Daoy (cell line): ENCODE measurements around the gene ETFBKMT. TPM values are rescaled to one million over a fixed set of nuclear protein-coding genes. Genes with fewer than 3 reads are reported as not detected.
A peak's percentile ranks its signal among the peaks of the same experiment; 100 is the strongest.
"Not testable (repeated sequence)": the region's sequence is repeated elsewhere in the genome, so short reads cannot be mapped to it uniquely, and the experiment has no call there.

Experiments
- DNase-seq: peaks from one replicate; pipeline ENCODE4 v3.0.0-alpha.2; 2015; ENCODE audit warnings: low read depth
- total RNA-seq: library from RNA; depleted of rRNA; stranded (reverse); fragments of >200 nt; shearing (Covaris generic); gene quantifications from 2 replicates; pipeline ENCODE4 v1.2.3, GENCODE V29; 2014

Gene ETFBKMT
- total RNA-seq, 1 experiment from 2014 or later, result 1.4 TPM

DNA sequence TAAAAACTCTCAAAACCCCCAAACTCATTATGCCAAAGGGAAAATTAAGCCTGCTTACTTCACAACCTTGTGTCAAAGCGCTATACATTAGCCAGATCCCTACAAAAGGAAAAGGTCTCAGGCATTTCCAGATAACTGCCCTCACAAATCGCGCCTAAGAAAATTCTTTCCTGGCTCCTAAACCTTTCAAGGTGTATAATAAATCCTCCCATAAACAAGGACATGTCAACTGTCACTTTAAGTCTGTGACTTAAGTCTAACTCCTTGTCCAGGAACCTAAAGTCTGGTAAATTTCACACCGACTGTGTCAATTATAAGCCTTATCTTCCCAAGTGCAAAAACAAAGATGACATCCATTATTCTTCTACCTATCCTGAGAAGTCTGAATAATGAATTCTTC is 4.3 kb upstream of the ETFBKMT start:
- no peak for DNase-seq

DNA sequence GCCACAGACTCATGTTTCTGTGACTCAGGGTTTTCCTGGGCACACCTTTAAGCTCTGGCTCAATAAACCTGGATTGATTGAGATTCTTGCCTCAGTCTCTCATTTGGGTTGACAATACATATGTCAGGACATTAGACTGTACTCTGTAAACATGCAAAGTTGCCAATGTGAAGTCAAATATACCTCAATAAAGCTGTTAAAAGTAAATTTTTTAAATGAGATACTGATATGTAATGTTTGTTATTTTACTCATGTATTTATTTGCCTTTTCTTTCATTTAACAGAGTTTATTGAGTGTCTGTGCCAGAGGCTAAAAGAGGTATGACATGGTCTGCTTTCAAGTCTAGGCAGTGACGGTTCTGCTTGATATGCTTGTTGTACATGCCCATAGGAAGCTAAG is 3.7 kb upstream of the ETFBKMT start:
- DNase-seq, result no peak

DNA sequence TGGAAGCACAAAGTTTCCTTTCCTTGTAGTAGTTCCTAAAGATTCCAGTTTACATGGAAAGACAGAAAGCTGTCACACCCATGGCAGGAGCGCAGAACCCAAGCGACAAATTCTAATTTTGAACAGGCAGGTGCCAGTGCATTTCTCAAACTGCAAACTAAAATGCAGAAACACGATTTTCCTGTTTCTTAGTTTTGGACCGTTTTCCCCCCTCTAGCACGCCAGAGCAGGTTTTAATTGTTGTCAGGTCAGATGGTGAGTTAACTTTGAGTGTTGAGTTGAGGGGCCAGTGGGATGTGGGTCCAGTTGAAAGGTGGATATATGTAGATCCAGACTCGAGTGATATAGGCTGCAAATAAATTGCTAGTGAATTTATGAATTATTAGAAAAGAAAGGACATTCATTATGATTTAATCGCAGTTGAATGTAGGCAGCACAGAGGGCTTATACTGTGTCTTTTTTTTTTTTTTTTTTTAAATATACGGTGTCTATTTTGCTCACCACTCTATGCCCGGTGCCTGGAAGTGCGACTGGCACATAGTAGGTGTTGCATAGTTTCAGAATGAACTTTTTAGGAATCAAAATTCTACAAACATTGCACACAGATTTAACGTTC is 909 bp upstream of the ETFBKMT start:
- no peak for DNase-seq

DNA sequence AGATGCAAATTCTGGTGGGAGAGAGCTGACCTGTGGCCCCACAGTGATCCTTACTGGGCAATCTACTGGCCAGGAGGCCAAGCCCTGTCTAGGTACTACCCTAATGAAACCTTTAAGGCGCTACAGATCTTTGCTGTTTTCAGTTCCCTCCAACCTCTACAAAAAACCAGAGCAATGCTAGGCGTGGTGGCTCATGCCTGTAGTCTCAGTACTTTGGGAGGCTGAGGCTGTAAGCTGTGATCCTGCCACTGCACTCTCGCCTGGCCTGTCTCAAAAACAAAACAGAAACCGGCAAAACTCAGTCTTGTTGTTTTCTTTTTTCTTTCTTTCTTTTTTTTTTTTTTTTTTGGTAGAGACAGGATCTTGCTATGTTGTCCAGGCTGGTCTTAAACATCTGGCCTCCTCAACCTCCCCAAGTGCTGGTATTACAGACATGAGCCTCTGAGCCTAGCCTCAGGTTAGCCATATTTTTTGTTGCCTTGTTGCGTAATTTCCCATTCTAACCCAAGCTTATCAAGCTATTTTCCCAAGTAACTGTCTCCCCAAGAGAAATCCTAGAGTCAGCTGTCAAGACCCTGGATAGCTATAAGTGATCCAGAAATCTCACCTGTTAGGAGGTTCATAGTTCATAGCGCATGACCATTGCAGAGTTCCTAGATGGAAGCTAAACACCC is 2.8 kb downstream of the ETFBKMT start:
- no peak for DNase-seq

DNA sequence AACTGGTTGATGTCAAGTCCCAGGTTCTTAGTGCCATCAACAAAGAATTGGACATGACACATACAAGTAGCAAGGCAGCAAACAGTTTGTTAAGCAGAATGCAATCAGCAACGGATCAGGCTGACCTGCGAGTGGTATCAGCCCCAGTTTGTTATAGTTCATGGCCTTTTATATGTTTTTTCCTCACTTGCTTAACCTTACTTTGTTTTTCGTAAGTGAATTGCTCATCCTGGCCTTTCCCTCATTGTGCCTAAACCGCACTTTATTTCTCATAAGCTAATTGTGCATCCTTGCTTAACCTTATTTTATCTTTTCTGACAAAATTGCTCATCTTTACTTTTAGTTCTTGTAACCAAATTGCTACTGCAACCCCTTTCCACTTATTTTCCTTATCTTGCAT is 4.1 kb downstream of the ETFBKMT start:
- DNase-seq, result no peak

DNA sequence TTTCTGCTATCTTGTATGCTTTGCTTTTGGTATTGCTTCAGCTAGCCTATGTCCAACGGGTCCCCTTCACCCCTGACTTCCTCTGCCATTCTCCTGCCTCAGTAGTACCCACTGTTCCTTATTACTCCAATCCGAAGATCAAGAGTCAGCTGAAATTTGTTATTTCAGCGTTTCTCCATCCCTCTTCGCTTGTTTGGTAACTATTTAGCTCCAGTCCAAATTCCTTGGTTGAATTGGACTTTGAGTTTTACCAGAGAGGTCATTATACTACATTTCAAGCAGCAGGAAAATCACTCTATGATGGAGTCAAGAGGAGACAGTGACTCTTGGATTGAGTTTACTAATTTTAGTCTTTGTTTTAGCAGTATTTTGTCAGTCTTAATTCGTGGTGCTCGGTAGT is 4.5 kb downstream of the ETFBKMT start:
- DNase-seq, result no peak

DNA sequence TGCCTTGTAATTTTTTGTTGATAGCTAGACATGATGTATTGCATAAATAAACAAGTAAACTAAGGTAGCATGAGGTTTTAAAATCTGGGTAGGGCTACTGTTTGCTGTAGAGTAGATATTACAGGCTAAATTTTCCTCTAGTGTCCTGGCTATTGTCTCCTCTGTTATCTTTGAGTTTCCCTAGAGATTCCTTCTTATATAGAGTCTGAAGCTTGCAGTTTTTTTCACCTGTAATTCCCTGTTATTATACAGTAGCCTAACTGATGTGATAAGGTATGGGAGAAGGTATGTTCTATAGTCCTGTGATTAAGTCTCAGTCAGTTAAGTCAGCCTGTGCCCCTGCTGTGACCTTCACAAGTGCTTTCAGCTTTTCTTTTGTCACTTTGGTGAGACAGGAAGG is 9.5 kb downstream of the ETFBKMT start:
- DNase-seq, result no peak

DNA sequence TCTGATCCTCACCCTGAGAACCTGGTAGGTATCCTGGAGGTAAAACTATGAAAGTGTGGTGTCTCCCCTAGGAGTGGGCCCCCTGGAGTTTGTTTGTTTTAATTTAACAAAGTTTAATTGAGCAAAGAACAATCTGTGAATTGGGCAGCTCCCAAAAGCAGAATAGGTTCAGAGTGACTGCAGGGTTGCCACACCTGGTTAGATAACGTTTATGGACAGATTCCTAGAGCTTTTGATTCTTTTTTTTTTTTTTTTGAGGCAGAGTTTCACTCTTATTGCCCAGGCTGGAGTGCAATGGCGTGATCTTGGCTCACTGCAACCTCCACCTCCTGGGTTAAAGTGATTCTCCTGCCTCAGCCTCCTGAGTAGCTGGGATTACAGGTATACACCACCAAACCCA is 10.1 kb downstream of the ETFBKMT start:
- not testable (repeated sequence) for DNase-seq

DNA sequence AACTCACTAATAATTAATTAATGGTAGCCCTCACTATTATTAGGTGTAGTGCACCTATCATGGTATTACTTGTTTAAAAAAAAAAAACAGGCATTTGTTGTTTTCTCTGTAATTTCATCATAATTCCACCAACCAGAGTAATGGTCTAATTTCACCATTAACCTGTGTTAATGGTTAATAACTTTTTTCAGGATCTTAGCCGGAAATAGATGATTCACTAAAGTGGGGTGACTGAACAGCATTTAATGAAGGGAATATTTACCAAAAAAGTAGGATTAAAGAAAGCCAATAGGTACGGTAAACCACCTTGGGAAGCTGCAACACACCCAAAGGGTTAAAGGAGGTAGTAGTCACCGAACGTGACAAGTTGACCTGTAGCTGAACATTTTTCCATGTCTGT is 13.0 kb downstream of the ETFBKMT start:
- DNase-seq, result no peak

DNA sequence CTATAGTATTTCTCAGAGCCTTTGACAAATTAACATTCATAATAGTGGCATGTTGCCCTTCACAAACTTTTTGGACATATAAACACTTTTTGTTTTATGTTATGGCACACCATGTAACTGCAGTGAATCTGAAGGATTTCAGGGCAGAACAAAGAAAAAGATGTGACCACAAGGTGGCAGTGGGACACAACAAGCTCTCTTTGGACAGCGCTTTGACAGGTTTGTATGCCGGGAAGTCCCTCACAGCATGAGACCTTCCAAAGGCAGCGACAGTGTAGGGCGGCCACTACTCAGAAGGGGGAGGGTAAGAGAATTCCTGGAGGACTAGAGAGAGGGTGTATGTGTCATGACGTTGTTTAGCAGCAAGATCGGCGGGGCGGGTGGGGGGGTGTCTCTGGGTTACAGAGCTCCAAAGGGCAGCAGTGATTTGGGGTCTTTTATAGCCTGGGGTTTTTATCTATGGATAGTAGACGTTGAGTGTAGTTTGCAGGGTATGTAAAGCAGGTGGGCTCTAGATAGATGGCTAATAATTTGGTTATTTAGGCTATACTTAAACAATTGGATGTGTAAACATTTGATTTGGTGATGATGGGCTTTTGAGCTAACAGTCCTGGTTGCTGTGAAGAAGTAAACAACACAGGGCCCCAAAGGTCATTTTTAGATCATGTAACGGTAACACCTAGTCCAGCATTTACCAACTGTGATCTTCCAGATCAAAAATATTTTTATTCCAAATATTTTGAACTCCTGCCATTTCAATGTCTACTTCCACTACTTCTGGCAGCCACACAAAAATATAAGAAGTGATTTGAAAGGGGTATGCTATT is 22.9 kb downstream of the ETFBKMT start:
- peak; percentile 82 for DNase-seq

DNA sequence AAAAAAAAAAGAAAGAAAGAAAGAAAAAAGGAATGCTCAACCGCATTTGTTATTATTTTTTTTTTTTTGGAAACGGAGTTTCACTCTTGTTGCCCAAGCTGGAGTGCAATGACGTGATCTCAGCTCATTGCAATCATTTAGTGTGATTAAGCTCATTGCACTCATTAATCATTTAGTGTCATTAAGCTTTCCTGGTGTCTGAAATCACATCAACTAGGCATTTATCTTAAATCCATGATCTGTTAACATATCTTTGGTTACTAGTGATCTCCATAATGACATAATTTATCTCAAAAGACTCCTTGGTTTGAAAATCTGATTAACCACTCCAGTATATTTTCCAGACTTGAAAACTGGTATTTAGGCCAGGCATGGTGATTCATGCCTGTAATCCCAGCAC is 26.3 kb downstream of the ETFBKMT start:
- DNase-seq, result no peak

DNA sequence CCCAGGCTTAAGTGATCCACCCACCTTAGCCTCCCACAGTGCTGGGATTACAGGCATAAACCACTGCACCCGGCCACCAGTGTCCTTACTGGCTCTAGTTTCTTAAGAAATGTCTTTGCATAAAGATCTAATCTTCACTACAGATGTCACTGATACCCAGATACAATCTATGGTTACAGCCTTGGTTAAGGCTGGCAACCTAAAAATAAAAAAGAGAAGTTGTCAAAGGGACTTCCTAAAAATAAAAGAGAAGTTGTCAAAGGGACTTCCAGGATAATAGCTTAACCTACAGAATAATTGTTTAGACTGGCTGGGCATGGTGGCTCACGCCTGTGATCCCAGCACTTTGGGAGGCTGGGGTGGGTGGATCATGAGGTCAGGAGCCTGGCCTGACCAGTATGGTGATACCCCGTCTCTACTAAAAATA is 27.6 kb downstream of the ETFBKMT start:
- no peak for DNase-seq

DNA sequence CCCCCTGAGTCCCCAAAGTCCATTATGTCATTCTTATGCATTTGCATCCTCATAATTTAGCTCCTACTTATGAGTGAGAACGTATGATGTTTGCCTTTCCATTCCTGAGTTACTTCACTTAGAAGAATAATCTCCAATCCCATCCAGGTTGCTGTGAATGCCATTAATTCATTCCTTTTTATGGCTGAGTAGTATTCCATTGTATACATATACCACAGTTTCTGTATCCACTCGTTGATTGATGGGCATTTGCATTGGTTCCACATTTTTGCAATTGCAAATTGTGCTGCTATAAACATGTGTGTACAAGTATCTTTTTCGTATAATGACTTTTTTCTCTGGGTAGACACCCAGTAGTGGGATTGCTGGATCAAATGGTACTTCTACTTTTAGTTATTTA is 30.4 kb downstream of the ETFBKMT start:
- not testable (repeated sequence) for DNase-seq

DNA sequence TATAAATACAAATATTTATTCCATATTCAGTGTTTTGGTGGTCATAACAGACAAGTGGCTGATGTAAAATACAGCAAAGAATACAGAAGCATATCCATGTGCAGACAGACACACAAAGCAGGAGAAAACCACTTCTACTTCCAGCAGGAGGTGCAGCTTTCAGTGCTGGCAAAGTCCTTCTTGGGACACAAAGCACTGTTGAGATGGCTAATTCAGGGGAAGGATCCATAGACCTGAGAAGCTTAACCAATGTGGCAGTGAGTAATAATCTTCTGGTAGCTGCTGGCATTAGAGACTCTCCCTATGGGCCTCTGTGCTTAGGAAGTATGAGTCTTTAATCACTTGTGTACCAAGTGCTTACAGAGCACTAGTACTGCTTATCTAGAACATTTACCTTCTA is 42.6 kb downstream of the ETFBKMT start:
- peak; percentile 11 for DNase-seq

DNA sequence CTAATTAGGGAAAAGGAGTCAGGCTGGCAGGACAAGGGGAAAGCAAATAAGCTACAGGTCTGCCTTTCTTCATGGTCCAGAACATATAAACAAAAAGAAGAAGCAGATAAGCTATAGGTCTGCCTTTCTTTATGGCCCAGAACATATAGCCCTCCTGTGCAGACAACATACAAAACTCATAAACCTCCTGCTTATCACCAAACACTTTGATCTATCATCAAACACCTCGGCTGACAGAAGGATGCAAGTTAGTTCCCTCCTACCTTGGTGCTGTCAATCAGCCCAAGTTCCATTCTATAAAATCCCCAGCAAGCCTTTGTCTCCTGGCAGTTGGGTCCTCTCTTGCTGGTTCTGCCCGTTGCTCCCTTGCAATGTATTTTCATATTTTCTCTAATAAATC is 46.1 kb downstream of the ETFBKMT start:
- no peak for DNase-seq

DNA sequence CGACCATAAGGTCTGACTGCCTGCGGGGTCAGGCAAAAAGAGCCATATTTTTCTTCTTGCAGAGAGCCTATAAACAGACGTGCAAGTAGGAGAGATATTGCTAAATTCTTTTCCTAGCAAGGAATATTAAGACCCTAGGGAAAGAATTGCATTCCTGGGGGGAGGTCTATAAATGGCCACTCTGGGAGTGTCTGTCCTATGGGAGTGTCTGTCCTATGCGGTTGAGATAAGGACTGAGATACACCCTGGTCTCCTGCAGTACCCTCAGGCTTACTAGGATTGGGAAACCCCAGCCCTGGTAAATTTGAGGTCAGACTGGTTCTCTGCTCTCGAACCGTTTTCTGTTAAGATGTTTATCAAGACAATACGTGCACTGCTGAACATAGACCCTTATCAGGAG is 48.6 kb downstream of the ETFBKMT start:
- not testable (repeated sequence) for DNase-seq

DNA sequence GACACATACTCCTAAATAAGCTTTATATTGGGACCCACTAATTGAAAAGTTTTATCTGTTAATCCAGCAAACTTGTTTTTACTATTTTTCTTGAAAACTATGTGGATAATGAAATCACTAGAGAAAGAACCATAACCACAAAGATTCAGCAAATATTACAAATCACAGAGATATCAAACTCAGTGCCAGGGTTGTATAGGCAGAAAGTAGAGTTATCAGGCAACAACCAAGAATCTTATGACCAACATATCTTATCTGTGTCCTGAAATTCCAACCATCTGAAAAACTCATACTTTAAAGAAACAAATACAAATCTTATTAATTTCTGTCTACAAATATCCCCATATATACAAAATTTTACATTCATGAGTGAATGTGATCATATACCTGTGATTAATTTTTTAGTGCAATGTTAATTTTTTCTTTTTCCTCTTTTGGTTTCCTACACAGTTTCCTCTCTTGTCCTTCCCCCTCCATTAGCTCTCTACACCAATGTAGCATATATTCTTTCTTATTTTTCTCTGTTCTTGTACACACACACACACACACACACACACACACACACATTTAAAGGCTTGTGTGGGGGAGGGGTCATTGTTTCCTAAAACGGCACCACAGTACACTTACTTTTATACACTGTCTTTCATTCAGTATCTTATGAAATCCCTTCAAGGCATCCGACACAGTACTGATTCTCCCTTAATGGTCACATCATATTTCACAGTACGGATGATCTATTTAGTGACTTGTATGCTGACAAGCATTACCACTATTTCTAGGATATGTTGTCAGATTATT is 50.7 kb downstream of the ETFBKMT start:
- DNase-seq, result no peak

DNA sequence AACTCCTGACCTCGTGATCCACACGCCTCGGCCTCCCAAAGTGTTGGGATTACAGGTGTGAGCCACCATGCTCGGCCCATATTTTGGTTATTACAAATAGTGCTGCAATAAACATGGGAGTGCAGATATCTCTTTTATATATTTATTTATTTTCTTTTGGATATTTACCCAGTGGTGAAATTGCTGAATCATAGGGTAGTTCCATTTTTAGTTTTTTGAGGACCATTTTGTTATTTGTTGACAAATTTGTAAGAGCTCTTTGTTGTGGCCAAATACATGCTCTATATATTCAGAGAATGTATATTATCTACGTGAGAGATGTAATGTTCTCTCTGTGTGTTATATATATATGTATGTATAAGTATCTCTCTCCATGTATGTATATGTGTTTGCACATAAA is 53.4 kb downstream of the ETFBKMT start:
- no peak for DNase-seq

DNA sequence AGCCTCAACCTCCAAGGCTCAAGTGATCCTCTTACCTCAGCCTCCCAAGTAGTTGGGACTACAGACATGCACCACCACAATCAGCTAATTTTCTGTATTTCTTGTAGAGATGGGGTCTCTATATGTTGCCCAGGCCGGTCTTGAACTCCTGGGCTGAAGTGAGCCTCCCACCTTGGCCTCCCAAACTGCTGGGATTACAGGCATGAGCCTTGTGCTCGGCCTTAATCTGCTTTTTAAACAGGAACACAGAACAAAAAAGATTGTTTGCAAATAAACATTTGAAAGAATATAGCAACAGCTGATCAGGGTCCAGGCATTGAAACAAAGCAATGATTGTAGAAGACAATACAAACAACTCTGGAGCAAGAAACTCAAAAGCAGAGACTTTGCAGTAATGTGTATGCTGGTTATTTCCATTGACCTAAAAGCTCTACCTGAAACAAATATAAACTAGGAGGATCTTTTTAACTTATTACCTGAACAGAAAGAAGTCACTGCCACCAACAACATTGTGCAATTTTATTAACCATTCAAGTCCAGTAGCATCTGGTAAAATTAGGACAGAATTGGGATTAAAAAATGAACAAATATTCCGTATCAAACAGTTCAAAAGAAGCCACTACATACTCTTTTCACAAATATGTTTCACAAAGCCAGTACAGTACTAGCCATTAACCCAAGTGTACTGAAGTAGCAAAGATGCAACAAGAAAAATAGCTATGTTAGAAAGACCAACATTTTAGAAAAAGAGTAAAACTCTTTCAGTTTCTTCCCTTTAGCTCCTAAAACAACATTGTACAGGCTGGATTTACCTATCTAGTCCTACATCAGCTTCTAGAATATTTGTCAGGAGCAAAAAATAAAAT is 55.2 kb downstream of the ETFBKMT start:
- DNase-seq, result no peak

DNA sequence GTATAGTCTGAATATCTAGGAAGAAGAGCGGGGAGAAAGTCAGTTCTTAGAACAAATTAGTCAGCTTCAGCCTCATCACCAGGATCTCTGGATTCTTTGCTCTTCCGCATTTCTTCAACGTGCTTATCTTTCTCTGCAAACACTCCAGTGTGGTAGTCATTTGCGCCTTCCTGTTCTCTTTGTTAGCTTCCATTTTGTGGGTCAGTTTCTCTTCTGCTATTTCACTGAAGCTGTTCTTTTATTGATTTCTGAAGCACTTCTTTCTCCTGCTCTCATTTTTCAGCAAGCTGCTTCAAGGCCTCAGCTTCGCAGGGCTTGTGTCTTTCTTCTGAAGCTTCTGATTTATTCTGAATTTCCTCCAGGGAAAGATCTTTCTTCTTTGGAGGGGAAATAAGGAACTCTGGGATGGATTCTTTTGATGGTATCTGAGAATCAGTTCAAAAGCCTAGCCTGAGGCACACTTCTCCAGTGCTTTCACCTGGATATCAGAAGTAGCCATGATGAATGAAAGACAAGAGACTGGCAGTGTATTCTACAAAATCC is 55.9 kb downstream of the ETFBKMT start:
- peak; percentile 18 for DNase-seq

DNA sequence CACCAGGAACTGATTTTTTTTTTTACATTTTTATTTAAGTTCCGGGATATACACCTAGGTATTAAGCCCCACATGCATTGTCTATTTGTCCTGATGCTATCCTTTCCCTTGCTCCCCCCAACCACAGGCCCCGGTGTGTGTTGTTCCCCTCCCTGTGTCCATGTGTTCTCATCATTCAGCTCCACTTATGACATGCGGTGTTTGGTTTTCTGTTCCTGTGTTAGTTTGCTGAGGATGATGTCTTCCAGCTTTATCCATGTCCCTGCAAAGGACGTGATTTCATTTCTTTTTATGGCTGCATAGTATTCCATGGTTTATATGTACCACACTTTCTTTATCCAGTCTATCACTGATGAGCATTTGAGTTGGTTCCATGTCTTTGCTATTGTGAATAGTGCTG is 57.5 kb downstream of the ETFBKMT start:
- DNase-seq, result not testable (repeated sequence)
